ENCODE measurements around the gene SEMA6A. TPM values are rescaled to one million over a fixed set of nuclear protein-coding genes. Genes with fewer than 3 reads are reported as not detected.
A peak's percentile ranks its signal among the peaks of the same experiment; 100 is the strongest.

The SEMA6A gene, protein sequence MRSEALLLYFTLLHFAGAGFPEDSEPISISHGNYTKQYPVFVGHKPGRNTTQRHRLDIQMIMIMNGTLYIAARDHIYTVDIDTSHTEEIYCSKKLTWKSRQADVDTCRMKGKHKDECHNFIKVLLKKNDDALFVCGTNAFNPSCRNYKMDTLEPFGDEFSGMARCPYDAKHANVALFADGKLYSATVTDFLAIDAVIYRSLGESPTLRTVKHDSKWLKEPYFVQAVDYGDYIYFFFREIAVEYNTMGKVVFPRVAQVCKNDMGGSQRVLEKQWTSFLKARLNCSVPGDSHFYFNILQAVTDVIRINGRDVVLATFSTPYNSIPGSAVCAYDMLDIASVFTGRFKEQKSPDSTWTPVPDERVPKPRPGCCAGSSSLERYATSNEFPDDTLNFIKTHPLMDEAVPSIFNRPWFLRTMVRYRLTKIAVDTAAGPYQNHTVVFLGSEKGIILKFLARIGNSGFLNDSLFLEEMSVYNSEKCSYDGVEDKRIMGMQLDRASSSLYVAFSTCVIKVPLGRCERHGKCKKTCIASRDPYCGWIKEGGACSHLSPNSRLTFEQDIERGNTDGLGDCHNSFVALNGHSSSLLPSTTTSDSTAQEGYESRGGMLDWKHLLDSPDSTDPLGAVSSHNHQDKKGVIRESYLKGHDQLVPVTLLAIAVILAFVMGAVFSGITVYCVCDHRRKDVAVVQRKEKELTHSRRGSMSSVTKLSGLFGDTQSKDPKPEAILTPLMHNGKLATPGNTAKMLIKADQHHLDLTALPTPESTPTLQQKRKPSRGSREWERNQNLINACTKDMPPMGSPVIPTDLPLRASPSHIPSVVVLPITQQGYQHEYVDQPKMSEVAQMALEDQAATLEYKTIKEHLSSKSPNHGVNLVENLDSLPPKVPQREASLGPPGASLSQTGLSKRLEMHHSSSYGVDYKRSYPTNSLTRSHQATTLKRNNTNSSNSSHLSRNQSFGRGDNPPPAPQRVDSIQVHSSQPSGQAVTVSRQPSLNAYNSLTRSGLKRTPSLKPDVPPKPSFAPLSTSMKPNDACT
- 0.13 TPM in 1 of 2 replicates, not detected in the other for total RNA-seq (2014; rRNA removed)
- polyA plus RNA-seq (2012), result 0.23 TPM

DNA sequence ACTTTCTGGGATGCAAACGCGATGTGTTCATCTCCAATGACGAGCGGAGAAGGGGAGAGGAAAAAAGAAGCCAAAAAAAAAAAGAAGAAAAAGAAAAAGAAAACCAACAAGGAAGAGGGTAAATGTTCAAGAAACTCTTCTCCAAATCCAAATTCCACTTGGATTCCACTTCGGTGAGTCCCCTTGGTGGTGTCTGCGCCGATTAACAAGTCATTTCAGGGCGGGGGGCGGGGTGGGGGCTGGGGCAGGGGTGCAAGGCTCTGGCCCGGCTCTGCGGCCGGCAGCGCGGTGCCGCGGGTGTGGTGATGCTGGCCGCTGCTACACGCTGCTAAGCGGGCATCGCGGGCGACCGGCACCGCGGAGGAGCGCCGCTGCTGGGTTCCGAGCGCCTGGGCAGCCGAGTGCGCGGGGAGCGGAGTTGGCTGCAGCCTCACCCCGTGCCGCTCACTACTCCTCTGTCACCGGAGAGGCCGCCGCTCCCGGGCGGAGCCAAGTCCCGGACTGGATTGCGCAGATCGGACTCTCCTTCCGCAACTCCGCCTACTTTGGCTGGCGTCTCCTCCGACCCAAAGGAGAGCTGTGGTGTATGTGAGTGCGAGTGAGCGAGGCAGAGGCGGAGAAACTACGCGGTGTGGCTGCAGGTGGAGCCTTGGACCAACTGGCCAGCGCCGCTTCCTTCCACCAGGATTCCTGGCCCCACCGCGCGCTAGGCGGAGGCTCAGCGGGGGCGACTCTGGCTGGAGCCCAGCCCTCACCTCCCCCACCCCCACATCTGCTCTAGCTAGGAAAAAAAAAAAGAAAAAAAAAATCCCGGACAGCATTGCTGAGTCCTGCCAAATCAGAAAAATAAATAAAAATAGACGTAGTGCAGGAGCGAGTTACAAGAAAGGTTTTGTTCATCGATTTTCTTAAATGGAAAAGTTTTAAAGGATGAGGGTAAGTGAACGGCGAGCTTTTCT, at the start of gene SEMA6A:
Gene SEMA6A (minus strand): TSS at position 457 of the 959 bp plus-strand sequence. CDS start 69,879 bp downstream, outside the sequence.
- DNase-seq (ENCODE audit: low read depth), result peak; percentile 76

DNA sequence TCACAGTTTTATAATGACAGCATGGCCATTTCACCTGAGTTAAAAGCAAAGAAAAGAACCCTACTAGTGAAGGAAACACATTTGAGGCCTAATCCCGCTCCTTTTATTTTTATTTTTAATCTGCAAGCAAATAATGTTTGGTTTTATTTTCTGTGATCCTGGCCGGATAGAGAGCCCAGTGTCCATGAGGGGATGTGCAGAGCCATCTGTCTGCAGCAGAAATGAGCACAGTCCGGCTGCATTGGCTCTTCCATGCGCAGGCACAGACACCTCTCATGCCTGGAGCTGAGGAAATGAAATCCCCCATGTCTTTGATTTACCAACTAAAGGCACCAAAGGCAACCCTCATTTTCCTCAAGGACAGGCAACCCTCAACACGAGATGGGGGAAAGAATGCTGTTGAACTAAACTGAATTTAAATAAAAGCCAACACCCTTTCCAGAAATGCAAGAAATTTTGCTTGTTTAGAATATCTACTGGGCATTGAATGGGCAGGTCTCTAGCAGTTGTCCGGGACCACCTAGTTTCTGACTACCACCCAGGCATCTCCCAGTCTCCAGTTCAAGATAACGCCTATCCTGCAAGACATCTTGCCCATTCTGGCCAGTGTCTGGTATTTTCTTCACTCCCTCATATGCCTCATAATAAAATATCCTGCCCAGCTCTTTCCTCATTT, 47.9 kb upstream of the SEMA6A start:
- no peak for DNase-seq (ENCODE audit: low read depth)

DNA sequence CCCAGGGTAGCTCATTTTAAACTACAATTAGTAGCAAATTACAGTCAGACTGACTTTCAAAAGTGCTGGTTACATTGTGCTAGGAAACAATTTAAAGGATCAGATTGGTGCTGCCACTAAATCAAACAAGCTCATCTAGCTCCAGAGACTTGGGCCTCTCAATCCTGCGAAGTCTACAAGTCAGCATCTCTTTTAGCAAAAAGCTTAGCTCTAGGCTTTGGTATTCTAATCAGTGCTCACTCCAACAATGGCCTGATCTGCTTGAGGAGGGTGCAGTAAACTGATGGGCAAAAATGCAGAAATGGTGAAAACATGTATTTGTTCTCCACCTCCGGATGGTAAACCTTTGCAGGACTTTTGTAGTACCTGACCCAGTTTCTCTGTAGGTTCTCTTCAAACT, 47.0 kb upstream of the SEMA6A start:
- no peak for DNase-seq (ENCODE audit: low read depth)

DNA sequence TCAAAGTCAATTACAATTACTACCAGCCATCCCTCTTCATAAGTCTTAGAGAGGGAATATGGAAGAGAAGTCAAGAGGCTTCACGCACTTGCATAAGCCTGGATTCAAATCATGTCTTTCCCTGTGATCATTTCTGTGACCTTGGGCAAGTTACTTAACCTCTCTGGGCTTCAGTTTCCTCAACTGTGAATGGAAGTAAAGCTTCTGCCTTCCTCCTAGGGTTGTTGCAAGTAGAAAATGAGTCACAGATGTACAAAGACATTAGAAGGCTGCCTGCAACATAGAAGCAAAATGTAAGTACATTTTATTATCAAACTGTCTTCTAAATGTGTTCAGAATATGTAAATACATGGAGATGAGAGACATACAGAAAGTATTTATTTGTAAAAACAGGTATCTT, 42.3 kb upstream of the SEMA6A start:
- DNase-seq (ENCODE audit: low read depth), result no peak

DNA sequence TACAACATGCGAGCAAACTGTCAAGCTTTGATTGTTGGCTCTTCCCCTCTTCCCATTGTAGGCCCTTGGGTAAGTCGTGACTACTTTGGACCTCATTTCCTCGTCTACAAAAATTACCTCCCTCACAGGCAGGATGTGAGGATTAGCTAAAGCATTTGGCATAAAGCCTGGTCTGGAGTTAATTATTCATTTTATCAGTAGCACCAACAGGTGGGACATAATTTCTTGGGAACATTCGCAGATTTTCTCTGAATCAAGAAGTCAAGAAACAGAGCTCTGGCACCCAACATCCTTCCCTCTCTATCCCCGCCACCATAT, 39.9 kb upstream of the SEMA6A start:
- no peak for DNase-seq (ENCODE audit: low read depth)

DNA sequence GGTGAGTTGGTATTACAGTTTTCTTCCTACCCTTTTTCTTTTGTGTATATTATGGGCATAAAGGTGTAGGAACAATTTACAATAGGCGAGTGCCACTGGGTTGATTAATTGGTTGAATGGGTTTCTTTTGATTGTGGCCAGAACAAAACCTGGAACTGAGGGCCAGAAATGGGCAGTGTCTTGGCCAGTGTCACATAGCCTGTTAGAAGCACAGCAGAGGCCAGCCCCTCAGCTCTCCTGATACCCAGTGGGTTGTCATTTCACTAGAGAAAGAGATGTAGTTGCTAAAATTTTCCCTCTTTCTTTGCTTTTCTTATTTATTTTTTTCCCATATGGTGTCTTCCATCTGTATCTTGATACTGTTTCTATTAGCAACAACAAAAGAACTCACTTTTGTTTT, 38.8 kb upstream of the SEMA6A start:
- DNase-seq (ENCODE audit: low read depth), result no peak

DNA sequence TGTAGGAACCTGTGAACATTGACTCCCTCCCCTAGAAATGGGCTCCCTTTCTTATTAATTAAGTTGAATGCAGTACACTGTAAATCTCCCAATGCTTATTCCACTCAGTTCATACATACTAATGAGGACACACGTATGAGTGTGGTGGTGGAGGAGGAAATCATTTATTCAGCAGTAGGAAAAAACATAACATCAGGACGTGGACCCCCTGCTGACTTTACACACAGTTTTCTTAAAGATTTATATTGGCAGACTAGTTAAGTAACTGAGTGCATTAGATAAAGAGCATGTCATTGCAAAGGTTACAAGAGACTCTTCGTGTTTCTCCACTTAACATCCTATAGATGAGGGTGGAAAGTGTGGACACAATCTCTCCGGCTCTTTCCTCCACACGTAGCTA, 37.8 kb upstream of the SEMA6A start:
- no peak for DNase-seq (ENCODE audit: low read depth)

DNA sequence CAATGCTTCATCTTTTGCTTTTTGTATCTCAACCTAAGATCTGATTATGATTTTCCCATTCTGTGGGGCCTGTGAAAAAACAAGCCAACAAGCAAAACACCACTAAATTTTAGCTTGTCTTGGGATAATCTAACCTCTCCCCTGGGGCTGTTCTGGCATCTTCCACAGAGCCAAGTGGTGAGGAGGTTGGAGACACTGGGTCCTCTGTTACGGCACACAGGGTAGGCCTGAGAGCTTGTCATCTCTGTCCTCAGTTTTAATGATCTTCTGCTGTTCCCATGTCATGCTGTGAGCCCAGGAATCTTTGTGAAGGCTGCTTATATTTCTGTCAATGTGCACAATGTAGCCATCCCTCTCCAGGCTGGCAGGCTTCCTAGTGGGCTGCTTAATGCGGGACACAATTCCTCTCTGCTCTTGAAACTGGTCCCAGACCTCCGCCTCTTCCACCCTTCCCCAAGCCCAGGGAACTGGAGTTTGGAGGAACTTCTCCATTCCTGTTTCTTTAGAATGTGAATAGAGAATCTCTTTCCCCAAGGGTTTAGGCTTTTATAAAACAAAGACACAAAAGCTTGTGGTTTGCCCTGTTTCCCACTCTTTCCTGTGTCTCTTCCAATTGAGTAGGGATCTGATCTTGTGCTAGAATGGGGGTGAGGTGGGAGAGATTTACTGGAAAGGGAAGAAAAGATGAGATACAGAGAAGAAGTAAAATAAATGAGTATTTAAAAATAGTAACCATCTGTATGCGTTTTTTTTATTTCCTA, 30.9 kb upstream of the SEMA6A start:
- DNase-seq (ENCODE audit: low read depth), result no peak

DNA sequence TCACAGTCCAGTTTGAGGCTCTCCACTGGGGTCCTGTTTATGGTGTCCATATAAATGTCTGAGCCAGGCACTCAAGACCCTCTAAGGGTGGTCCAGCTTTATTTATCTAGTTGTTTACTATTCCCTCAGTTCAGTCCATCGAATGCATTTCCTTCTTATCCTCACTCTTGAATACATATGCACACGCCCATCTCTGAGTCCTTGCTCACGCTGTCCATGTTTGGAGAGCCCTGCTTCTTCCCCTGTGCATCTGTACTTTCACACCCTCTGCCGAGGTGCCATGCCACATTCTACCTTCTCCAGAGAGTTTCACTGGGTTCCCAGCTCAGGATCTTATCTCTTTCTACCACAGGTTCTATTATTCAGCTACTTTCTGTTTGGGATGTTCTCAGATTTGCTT, 30.2 kb upstream of the SEMA6A start:
- no peak for DNase-seq (ENCODE audit: low read depth)

DNA sequence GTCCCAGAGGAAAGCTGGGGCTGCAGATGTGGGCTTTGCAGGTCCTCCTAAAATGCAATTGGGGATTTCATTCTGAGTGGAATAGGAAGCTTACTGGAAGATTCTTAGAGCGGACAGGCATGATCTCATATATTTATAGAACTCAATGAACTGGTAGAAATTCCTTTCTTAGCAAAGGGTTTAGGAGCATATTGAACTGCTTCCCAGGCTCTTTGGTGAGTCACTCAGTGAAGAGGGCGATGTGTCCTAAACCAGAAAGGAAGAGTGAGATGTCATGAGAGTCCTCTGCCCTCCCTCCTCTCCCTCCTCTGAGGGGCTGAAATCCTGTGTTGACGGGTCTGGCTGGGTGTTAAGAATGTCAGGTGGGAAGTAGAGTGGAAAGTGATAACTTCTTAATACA, 26.3 kb upstream of the SEMA6A start:
- DNase-seq (ENCODE audit: low read depth), result no peak

DNA sequence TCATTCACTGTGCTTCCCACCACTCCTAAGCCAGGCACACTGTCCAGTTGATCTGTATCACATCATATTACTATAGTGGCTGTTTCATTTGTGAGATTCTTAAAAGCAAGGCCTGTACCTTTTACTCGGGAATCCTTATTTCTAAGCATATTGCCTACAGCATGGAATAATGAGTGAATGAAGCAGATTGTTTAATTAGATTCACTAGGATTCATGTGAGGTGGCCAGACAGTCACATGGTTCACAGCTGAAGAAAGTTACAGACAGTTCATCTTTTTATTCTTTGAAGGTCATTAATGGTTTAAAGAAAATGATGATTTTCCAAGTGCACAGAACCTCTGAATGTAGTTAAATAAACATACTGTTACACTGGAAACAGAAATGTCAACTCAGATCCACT, 24.3 kb upstream of the SEMA6A start:
- no peak for DNase-seq (ENCODE audit: low read depth)

DNA sequence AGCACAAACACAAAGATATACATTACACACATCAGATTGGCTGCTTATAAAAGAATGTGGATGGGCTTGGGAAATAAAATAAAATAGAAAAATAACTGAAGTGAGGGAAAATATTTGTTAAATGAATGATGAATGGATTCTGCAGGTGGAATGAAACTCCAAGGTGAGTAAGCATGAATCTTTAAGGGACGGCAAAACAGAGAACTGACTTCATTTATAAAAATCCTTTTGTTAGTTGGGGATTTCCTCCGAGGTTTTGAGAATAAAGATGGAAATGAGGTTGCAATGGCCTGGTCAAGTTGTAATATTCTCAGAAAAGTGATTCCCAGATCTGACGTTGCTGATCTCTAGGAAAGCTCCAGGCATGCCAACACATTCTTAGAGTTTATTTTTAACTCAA, 20.9 kb upstream of the SEMA6A start:
- DNase-seq (ENCODE audit: low read depth), result no peak

DNA sequence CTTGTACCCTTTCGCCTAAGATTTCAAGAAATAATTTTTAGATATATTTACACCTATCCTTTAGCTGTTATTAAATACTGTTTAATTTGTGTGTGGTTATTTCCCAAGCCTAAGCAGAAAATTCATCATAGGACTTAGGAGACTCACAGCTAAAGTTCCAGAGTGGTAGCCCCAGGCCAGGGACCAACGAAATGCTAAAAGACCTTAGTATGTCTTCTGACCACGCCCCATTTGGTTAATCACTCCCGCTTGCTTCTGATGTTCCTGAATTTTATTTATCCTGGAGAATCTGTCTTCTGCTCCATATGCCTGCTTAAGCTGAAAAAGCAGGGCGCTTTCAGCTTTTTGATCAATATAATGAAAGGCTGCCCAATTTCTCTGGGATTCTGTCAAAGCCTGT, 18.7 kb upstream of the SEMA6A start:
- DNase-seq (ENCODE audit: low read depth), result no peak

DNA sequence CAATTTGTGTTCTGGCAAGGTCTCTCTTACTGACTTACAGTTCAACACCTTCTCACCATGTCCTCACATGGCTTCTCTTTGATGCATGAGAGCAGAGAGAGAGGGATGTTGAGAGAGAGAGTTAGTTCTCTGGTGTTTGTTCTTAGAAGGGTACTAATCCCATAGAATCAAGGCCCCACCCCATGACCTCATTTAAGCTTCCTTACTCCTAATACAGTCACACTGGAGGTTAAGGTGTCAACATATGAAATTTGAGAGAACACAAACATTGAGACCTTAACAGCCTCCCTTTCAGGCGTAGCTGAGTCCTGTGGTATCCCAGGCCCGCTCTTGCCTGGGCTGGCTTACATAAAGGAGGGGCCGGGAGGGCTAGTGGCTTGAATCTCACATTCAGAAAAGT, 10.6 kb upstream of the SEMA6A start:
- no peak for DNase-seq (ENCODE audit: low read depth)

DNA sequence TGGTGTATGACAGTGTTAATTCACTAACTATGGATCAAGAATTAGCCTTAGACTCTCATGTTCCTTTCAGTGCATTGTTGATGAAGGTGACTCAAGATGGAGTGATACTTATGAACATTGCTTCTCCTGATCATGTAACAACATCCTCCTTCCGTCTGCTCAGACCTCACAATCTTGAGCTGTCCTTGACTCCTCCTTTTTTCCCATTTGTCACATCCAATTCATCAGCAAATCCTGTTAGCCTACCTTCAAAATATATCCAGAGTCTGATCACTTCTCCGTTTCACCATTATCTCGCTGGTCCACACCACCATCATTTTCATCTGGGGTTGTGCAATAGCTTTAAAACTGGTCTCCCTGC, 9.2 kb upstream of the SEMA6A start:
- DNase-seq (ENCODE audit: low read depth), result no peak

DNA sequence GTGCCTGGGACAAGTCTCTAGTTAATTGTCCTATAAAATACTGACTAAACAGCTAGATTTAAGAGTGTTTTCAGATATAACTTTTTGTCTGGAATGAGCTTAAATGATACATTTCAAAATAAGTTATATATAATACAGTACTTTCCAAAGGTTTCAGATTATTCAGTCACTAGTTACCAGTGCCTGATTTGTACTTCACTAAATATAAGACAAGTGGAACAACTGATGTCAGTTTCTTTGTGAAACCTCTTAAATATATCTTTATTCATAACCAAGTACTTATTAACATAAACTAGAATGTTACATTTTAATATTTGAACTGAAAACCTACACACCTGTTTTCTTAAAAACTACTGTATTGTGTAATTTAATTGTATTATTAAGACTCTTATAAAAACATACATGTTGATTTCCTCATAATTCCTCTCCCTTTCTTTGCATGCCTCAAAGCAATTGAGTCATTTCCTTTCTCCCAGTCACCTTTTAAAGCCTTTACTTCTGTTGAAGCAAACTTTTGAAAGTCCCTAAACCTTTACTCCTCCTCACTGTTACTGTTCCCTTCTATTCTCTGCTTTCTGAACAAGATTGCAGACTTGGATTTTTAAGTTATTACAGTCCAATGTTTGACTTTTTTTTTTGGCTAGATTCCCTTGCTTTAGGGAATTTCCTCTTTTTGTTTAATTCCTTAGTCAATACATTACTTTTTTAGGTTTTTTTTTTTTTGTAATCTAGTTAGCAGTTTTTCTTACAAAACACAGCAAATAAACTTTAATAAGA, 8.7 kb upstream of the SEMA6A start:
- no peak for DNase-seq (ENCODE audit: low read depth)

DNA sequence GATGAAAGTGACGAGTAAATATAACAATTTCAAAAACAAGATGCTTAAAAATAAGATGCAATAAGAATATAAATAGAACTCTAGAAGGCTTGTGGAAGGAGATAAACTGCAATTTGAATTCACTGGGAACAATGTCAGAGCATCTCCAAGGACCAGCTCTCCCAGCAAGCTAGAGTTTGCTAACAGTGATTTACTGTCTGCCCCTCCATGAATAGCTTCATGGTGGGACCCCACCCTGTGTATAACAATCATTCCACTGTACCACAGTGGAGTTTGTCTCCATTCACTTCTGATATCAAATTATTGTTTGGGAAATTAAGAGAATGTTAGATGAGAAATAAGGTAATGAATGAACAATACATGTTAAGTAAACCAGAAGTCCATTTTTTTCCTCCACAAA, 7.3 kb upstream of the SEMA6A start:
- no peak for DNase-seq (ENCODE audit: low read depth)

DNA sequence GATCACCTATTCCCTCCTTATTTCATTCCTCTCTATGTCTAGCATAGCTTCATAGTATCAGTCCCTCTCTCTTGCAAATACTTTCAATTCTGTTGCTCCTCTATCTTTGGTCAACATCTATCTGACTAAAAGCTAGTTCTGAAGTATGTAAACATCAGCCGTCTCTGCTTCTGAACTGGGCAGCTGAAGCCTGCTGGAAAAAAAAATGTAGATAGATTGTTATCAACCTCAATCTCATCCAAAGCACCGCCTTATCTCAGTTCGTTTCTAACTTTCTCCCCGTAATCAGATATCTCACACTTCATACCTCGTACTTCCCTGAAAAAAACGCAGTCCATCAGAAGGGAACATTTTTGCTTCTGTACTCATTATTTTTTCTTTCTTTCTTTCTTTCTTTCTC, 4.5 kb upstream of the SEMA6A start:
- no peak for DNase-seq (ENCODE audit: low read depth)

DNA sequence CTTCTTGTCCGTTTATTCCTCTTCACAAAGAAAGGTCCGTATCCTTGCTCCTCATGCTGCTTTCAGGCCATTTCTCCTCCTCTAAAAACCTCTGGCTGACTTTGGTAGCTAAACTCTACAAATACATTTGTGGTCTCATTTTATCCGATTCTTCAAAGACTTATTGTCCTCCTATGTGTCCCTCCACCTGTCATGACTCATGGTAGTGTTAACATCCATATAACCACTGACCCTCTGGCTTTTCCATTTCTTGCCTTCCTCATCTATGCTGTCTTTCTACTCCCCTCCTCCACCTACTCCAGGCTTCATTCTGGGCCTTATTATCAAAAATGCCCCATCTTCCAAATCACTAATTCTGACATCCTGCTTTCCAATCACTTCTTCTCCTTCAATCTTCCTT, 4.1 kb upstream of the SEMA6A start:
- DNase-seq (ENCODE audit: low read depth), result no peak

All from LHCN-M2 (cell line).